IPS DF 6.9 (cell line): ENCODE measurements around the gene BAMBI.

Experiments
- DNase-seq: peaks from one replicate; pipeline ENCODE4 v3.0.0-alpha.2; 2013; ENCODE audit warnings: low read depth, low spot score
- H3K27ac ChIP-seq: one replicate; pipeline ENCODE4 v1.5.1; 2013; ENCODE audit warnings: low read length, control low read depth
- H3K27me3 ChIP-seq: 2 replicates; pipeline ENCODE4 v1.6.1; 2013; ENCODE audit warnings: mild to moderate bottlenecking, low read length; ENCODE audit not compliant: control insufficient read depth, insufficient read depth
- H3K36me3 ChIP-seq: 2 replicates; pipeline ENCODE4 v1.6.1; 2013; ENCODE audit warnings: low read length; ENCODE audit not compliant: control insufficient read depth, insufficient read depth
- H3K4me1 ChIP-seq: 2 replicates; pipeline ENCODE4 v1.6.1; 2013; ENCODE audit warnings: low read length; ENCODE audit not compliant: control insufficient read depth, insufficient read depth
- H3K4me3 ChIP-seq: 2 replicates; pipeline ENCODE4 v1.5.1; 2013; ENCODE audit warnings: mild to moderate bottlenecking, low read length
- H3K9me3 ChIP-seq: 2 replicates; pipeline ENCODE4 v1.6.1; 2013; ENCODE audit warnings: low read length, inconsistent platforms; ENCODE audit not compliant: control insufficient read depth, insufficient read depth
- WGBS: extraction: QIAGEN DNeasy Blood & Tissue Kit; methylation state at CpG from one replicate; pipeline ENCODE4 v1.1.7; 2013; ENCODE audit warnings: mixed read lengths, missing lambda C conversion rate; ENCODE audit not compliant: insufficient read length, insufficient coverage; 5-methylcytosine and 5-hydroxymethylcytosine counted together

BAMBI gene

DNA sequence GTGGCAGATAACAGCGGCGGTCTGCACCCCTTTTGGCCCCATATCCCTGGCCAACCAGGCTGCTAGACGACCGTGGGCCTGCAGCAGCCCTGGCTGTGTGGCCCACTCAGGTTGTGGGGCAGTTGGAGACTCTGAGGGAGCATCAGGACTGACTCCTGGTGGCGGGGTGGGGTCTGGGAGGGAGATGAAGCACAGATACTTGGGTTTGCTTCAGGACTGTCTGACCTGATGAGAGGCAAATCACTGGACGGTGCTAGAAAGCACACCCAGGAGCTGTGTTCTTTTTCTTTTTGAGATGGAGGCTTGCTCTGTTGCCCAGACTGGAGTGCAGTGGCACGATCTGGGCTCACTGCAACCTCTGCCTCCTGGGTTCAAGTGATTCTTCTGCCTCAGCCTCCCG, 28.2 kb downstream of the BAMBI start:
- H3K9me3 ChIP-seq = no peaks in the 10 kb centered on the region
- no CpG with 5 or more reads among the region's 8 CpGs for WGBS
- no peak overlapping the region for H3K27ac ChIP-seq
- no peaks in the 10 kb centered on the region for H3K4me1 ChIP-seq
- no peak overlapping the region for H3K4me3 ChIP-seq
- no peaks in the 10 kb centered on the region for H3K27me3 ChIP-seq
- no peaks in the 10 kb centered on the region for H3K36me3 ChIP-seq
- DNase-seq = no peak

DNA sequence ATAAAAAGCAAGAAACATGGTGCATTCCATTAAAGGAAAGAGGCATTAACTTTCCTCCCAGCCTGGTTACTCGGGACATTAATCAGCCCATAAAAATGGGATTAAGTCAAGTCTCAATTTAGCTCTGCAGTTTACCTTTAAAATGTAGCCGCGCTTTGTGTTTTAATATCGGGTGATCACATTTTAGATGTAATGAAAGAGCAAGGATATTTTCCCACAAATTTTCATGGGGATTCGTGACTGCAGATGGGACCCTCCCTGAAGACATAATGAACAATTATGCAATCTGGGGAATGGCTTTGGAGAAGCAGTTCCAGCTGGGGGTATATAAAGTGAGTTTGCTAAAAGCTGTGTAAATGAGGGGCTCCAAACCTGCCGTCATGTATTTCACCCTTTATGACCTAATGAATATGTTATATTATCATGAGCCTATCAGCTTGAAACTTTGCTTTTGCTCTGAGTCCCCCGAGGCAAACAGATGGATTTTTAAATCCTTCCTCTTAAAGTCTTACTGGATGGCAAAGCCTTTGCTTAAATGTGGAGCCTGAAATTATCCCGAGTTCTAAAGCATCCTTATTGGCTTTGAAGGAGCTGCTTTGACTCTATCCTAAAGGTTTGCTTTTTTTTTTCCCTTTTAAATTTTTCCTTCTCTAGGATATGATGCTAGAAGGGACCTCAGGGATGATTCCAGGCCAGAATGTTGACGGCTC, 31.8 kb downstream of the BAMBI start:
- Histone ChIP-seq H3K4me3 (no peak overlapping the region), H3K4me1 (no peaks in the 10 kb centered on the region), H3K27me3 (no peaks in the 10 kb centered on the region), H3K27ac (no peak overlapping the region), H3K9me3 (no peaks in the 10 kb centered on the region), H3K36me3 (no peaks in the 10 kb centered on the region)
- WGBS = no CpG with 5 or more reads among the region's 9 CpGs
- no peak for DNase-seq

DNA sequence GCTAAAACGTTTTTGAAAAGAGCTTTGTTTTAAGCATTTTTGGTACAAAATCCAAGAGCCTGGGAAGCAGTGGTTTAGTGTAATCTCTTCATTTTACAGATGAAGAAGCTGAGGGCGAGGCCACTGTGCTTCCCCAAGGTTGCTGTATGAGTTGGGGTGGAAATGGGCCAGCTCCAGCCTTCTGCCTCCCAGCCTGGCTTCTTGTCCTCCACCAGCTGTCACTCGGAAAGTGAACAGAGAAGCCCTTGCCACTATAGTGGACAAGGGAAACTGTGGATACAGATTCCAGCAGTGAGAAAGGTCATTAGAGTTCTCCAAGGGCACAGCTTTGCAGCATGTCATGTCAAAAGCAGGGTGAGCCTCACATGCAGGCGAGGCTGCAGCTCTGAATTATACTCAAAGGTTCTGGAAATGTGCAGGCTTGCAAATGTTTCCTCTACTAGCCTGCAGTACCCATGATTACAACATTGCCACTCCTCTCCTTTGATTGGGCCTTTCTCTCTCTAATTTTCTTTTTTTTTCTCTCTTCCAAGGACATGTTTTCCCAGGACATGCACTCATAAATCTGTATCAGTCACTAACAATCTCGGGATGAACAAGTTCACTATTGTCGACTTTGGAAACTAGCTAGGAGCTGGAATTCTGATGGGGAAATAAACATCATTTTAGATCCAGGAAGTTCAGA, 33.0 kb downstream of the BAMBI start:
- Histone ChIP-seq H3K27me3 (no peaks in the 10 kb centered on the region), H3K4me3 (no peak overlapping the region), H3K27ac (no peak overlapping the region), H3K36me3 (no peaks in the 10 kb centered on the region), H3K4me1 (no peaks in the 10 kb centered on the region), H3K9me3 (no peaks in the 10 kb centered on the region)
- WGBS = no CpG with 5 or more reads among the region's 6 CpGs
- no peak for DNase-seq

- DNase-seq = no peak
- Histone ChIP-seq H3K27ac (no peak overlapping the region), H3K9me3 (no peaks in the 10 kb centered on the region), H3K4me1 (no peaks in the 10 kb centered on the region), H3K27me3 (no peaks in the 10 kb centered on the region), H3K4me3 (no peak overlapping the region), H3K36me3 (no peaks in the 10 kb centered on the region)
- WGBS = no CpG with 5 or more reads among the region's 1 CpG
Observed at GRCh38 chr10:28711041-28711440, 33.7 kb downstream of the BAMBI start.

DNA sequence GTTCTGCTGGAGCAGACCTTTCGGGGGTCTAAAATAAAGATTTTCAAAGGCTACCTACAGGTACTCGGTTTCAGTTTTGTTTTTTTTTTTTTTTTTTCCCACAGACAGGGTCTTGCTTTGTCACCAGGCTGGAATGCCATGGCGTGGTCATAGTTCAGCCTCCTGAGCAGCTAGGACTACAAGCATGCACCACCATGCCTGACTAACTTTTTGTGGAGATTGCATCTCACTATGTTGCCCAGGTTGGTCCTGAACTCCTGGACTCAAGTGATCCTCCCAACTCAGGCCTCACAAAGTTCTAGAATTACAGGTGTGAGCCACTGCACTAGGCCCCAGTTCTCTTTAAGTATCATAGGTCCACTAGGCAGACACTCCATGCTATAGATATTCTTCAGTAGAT, 34.5 kb downstream of the BAMBI start:
- Histone ChIP-seq H3K4me3 (no peak overlapping the region), H3K36me3 (no peaks in the 10 kb centered on the region)
- no CpG with 5 or more reads among the region's 3 CpGs for WGBS

DNA sequence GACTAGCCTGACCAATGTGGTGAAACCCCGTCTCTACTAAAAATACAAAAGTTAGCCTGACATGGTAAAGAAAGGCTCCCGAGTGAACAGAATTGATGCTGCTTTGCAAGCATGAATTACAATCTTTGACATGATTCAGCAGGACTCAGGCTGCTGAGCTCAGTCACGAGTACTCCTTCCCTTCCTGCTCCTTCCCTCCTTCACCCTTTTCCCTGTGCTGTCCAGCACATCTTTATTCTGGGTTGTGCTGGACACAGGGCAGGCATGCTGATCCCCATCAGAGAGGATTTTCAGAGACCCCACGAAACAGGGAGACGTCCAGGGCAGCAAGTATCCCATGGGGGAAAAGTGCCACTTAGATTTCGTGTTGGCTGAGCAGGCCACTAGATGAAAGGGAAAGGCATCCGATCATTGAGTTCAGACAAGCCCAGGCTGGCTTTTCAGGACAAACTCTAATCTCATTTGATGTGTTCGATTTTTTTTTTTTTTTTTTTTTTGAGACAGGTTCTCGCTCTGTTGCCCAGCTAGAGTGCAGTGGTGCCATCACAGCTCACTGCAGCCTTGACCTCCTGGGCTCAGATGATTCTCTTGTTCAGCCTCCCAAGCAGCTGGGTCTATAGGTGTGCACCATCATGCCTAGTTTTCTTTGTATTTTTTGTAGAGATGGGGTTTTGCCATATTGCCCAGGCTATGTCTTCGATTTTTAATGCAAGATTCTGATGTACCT, 36.5 kb downstream of the BAMBI start:
- H3K27ac ChIP-seq = no peak overlapping the region
- no peaks in the 10 kb centered on the region for H3K9me3 ChIP-seq
- H3K36me3 ChIP-seq = no peaks in the 10 kb centered on the region
- no peaks in the 10 kb centered on the region for H3K4me1 ChIP-seq
- no peak overlapping the region for H3K4me3 ChIP-seq
- no peak for DNase-seq
- H3K27me3 ChIP-seq = no peaks in the 10 kb centered on the region
- WGBS = no CpG with 5 or more reads among the region's 10 CpGs

More for the DNA sequence above, 34.5 kb downstream of the BAMBI start:
- no peaks in the 10 kb centered on the region for H3K9me3 ChIP-seq
- H3K27me3 ChIP-seq = no peaks in the 10 kb centered on the region
- no peak for DNase-seq
- no peaks in the 10 kb centered on the region for H3K4me1 ChIP-seq
- no peak overlapping the region for H3K27ac ChIP-seq

DNA sequence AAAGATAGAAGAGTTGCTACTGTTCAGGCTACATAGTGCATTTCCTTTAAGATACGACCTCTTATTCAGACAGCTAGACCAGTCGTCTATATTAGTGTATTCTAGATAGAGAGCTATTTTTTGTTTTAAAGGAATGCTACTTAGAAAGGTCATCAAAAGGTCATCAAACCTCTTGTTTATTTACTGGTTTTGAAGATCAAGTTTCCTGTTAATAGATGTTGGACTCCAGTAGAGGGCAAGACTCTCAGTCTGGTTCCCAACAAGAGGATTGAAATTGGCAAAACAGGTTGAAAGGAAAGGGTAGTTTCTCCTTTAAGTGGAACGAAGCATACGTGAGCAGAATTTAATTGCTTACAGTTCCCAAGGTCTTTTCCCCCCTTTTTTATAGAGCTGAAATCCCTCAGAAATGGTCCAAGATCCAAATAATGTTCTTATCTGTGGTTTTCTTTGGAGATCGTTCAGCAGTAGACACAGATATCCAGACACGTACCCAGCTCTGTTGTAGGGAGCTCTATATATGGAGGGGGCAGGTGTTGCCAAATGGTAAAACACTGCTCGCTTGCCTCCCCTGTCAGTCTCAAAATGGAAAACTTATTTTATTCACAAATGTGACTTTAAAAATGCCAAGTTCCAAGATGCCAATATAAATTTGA, 37.2 kb downstream of the BAMBI start:
- Histone ChIP-seq H3K4me3 (no peak overlapping the region), H3K4me1 (no peaks in the 10 kb centered on the region), H3K36me3 (no peaks in the 10 kb centered on the region), H3K9me3 (no peaks in the 10 kb centered on the region), H3K27ac (no peak overlapping the region), H3K27me3 (no peaks in the 10 kb centered on the region)
- WGBS = no CpG with 5 or more reads among the region's 7 CpGs
- no peak for DNase-seq

DNA sequence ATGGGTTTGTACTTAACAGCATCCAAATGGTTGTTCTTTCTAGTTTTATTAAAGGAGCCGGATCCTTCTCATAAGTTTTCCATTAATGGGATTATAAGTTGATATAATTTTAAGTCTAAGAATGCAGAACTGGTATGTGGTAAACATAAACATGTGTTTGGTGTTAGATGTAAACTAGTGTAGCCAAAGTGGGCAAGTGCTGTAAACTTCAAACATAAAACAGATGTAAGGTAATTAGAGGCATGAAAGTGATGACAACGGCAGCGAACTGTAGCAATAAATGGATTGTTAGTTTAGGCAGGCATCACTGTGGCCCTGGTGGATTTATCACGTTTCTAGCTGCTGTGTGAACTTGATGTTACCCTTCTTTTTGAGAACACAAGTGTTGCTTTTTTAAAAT, 37.9 kb downstream of the BAMBI start:
- Histone ChIP-seq H3K4me1 (no peaks in the 10 kb centered on the region), H3K4me3 (no peak overlapping the region), H3K27ac (no peak overlapping the region), H3K9me3 (no peaks in the 10 kb centered on the region), H3K27me3 (no peaks in the 10 kb centered on the region), H3K36me3 (no peaks in the 10 kb centered on the region)
- WGBS = no CpG with 5 or more reads among the region's 4 CpGs
- no peak for DNase-seq

DNA sequence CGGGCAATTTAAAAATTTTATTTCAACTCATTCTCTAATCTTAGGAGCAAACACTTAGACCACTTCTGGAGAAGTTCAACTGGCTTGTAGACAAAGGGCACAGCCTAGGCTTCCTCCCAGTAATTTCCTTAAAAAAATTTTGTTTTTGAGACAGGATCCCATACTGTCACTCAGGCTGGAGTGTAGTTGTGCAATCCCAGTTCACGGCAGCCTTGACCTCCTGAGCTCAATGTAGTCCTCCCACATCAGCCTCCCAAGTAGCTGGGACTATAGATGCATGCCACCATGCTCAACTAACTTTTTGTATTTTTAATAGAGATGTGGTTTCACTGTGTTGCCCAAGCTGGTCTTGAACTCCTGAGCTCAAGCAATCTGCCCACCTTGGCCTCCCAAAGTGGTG, 38.4 kb downstream of the BAMBI start:
- Histone ChIP-seq H3K27ac (no peak overlapping the region), H3K9me3 (no peaks in the 10 kb centered on the region), H3K4me1 (no peaks in the 10 kb centered on the region), H3K4me3 (no peak overlapping the region), H3K27me3 (no peaks in the 10 kb centered on the region), H3K36me3 (no peaks in the 10 kb centered on the region)
- no CpG with 5 or more reads among the region's 2 CpGs for WGBS
- no peak for DNase-seq

GRCh38 chr10:28716748-28717147, 39.4 kb downstream of the BAMBI start:
- no peak for DNase-seq
- no peaks in the 10 kb centered on the region for H3K27me3 ChIP-seq
- no peaks in the 10 kb centered on the region for H3K4me1 ChIP-seq
- H3K27ac ChIP-seq = no peak overlapping the region
- WGBS = no CpG with 5 or more reads among the region's 1 CpG
- H3K9me3 ChIP-seq = no peaks in the 10 kb centered on the region
- no peak overlapping the region for H3K4me3 ChIP-seq
- H3K36me3 ChIP-seq = no peaks in the 10 kb centered on the region
